Measurements from ENCODE around the gene OSMR.

OSMR gene

DNA sequence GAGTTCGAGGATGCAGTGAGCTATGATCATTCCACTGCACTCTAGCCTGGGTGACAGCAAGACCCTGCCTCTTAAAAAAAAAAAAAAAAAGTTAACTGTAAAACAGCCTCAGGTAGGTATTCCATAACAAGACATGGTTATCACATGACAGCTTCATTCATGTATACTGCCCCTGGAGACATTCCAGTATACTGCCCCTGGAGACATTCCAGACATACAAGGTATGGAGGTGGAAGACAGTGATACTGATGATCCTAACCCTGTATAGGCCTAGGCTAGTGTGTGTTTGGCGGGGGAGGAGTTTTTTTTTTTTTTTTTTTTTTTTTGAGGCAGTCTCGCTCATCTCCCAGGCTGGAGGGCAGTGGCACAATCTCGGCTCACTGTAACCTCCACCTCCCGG lies 122.9 kb downstream of the OSMR start:
- Histone ChIP-seq H3K27ac (ENCODE audit: low read length) (no peak overlapping the region), H4K20me1 (ENCODE audit: insufficient read depth, low read length) (no peaks in the 10 kb centered on the region), H3K36me3 (ENCODE audit: insufficient read depth, low read length) (peaks cover 73% of the 10 kb centered on the region), H2AFZ (ENCODE audit: low read depth, low read length) (no peak overlapping the region), H3K27me3 (ENCODE audit: insufficient read depth, low read length, poor library complexity) (no peaks in the 10 kb centered on the region), H3K9ac (ENCODE audit: low read depth, low read length) (no peak overlapping the region), H3K9me3 (ENCODE audit: insufficient read depth, low read length, severe bottlenecking) (no peaks in the 10 kb centered on the region), H3K4me2 (ENCODE audit: insufficient read depth, low read length) (no peak overlapping the region), H3K4me3 (ENCODE audit: low read depth in 1 of 2, low read length in 2 of 2) (no peak overlapping the region), H3K4me1 (ENCODE audit: insufficient read depth, low read length) (no peaks in the 10 kb centered on the region), H3K79me2 (ENCODE audit: insufficient read depth, low read length) (no peaks in the 10 kb centered on the region)
- DNase-seq = no peak
- ATAC-seq (ENCODE audit: insufficient read depth, low read depth) = 0 out of 3 replicates have a peak, but pooled peaks have one; percentile 29
- no peak for TF ChIP-seq EZH2 (IDR thresholded peaks at IDR 0.05; ENCODE audit: borderline replicate concordance, low read depth, low read length, severe bottlenecking)
- no peak for TF ChIP-seq CTCF (IDR thresholded peaks at IDR 0.05; ENCODE audit: borderline replicate concordance, extremely low read depth, low read length, poor library complexity, severe bottlenecking)

GRCh38 chr5:38978036-38978435 lies 132.2 kb downstream of the OSMR start:
- Histone ChIP-seq H3K4me2 (ENCODE audit: insufficient read depth, low read length) (no peak overlapping the region), H3K4me1 (ENCODE audit: insufficient read depth, low read length) (no peaks in the 10 kb centered on the region), H3K9me3 (ENCODE audit: insufficient read depth, low read length, severe bottlenecking) (no peaks in the 10 kb centered on the region), H2AFZ (ENCODE audit: low read depth, low read length) (no peak overlapping the region), H3K79me2 (ENCODE audit: insufficient read depth, low read length) (0 out of 2 replicates have a peak, but pooled peaks cover 2% of the 10 kb centered on the region), H4K20me1 (ENCODE audit: insufficient read depth, low read length) (no peaks in the 10 kb centered on the region), H3K27ac (ENCODE audit: low read length) (no peak overlapping the region), H3K36me3 (ENCODE audit: insufficient read depth, low read length) (peaks cover 52% of the 10 kb centered on the region), H3K4me3 (ENCODE audit: low read depth in 1 of 2, low read length in 2 of 2) (no peak overlapping the region), H3K9ac (ENCODE audit: low read depth, low read length) (no peak overlapping the region), H3K27me3 (ENCODE audit: insufficient read depth, low read length, poor library complexity) (no peaks in the 10 kb centered on the region)
- no peak for TF ChIP-seq EZH2 (IDR thresholded peaks at IDR 0.05; ENCODE audit: borderline replicate concordance, low read depth, low read length, severe bottlenecking)
- TF ChIP-seq CTCF (IDR thresholded peaks at IDR 0.05; ENCODE audit: borderline replicate concordance, extremely low read depth, low read length, poor library complexity, severe bottlenecking) = no peak
- ATAC-seq (ENCODE audit: insufficient read depth, low read depth) (no peak), DNase-seq (no peak)

DNA sequence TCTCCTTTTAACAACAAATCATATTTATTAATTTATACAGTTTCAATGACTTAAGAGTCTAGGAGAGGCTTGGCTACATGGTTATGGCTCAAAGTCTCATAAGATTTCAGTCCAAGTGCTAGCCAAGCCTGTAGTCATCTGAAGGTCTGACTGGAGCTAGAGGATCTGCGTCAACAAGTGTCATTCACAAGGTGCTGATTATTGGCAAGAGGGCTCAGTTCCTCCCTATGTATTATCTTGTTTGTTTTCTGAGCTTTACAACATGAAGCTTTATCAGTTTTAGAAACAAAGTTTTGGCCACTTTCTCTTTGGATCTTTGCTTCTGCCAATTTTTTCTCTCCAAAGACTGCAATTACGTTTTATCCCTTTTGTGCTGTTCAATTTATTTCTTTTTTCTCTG lies 133.7 kb downstream of the OSMR start:
- Histone ChIP-seq H3K4me3 (ENCODE audit: low read depth in 1 of 2, low read length in 2 of 2) (no peak overlapping the region), H3K9ac (ENCODE audit: low read depth, low read length) (no peak overlapping the region), H3K27me3 (ENCODE audit: insufficient read depth, low read length, poor library complexity) (no peaks in the 10 kb centered on the region), H3K4me1 (ENCODE audit: insufficient read depth, low read length) (no peaks in the 10 kb centered on the region), H3K4me2 (ENCODE audit: insufficient read depth, low read length) (no peak overlapping the region), H3K27ac (ENCODE audit: low read length) (no peak overlapping the region), H3K36me3 (ENCODE audit: insufficient read depth, low read length) (peaks cover 41% of the 10 kb centered on the region; the same call in 1 of the 2 replicates), H2AFZ (ENCODE audit: low read depth, low read length) (no peak overlapping the region), H3K9me3 (ENCODE audit: insufficient read depth, low read length, severe bottlenecking) (no peaks in the 10 kb centered on the region), H4K20me1 (ENCODE audit: insufficient read depth, low read length) (no peaks in the 10 kb centered on the region), H3K79me2 (ENCODE audit: insufficient read depth, low read length) (peaks cover 6% of the 10 kb centered on the region; the same call in 1 of the 2 replicates)
- no peak for DNase-seq
- TF ChIP-seq EZH2 (IDR thresholded peaks at IDR 0.05; ENCODE audit: borderline replicate concordance, low read depth, low read length, severe bottlenecking) = no peak
- TF ChIP-seq CTCF (IDR thresholded peaks at IDR 0.05; ENCODE audit: borderline replicate concordance, extremely low read depth, low read length, poor library complexity, severe bottlenecking) = no peak
- no peak for ATAC-seq (ENCODE audit: insufficient read depth, low read depth)

Measured in DND-41 (cell line).